Measurements from ENCODE around the gene GLB1L2. TPM values are rescaled to one million over a fixed set of nuclear protein-coding genes. Genes with fewer than 3 reads are reported as not detected.

GLB1L2 gene
- total RNA-seq, 1 donor from 2014 or later, result 1.8 TPM

Other genes with a start within 250 kb of the GLB1L2 start
- gene NCAPD3, start 108.0 kb upstream of the GLB1L2 start, total RNA-seq, result 18.1 TPM
- 35.3 TPM for gene VPS26B, start 107.3 kb upstream of the GLB1L2 start, total RNA-seq
- 34.9 TPM for gene THYN1, start 78.6 kb upstream of the GLB1L2 start, total RNA-seq
- 26.0 TPM for gene ACAD8, start 78.4 kb upstream of the GLB1L2 start, total RNA-seq
- gene GLB1L3, start 55.6 kb upstream of the GLB1L2 start, total RNA-seq, result not detected
- 0.41 TPM for gene B3GAT1, start 80.3 kb downstream of the GLB1L2 start, total RNA-seq